ENCODE data around the gene CLPSL1. TPM values are rescaled to one million over a fixed set of nuclear protein-coding genes. Genes with fewer than 3 reads are reported as not detected.

Gene CLPSL1
- total and polyA plus RNA-seq, 2 of the 13 experiments (the other 11 are each of a cell fraction or from before 2014, with no cell fraction given) = not detected

GRCh38 chr6:35742842-35743241 lies 38.0 kb upstream of the CLPSL1 start (continued):
- TF ChIP-seq RERE (CRISPR knock-in tag; IDR thresholded peaks at IDR 0.05; ENCODE audit: low read depth) (no peak), MLXIP (CRISPR knock-in tag; IDR thresholded peaks at IDR 0.05; ENCODE audit: borderline replicate concordance) (no peak), TMF1 (CRISPR knock-in tag; IDR thresholded peaks at IDR 0.05; ENCODE audit: low read depth) (no peak), ZBTB7A (CRISPR knock-in tag; IDR thresholded peaks at IDR 0.05) (no peak), ZNF318 (CRISPR knock-in tag; IDR thresholded peaks at IDR 0.05) (no peak), ZNF547 (CRISPR knock-in tag; IDR thresholded peaks at IDR 0.05) (no peak), ZMYM2 (CRISPR knock-in tag; IDR thresholded peaks at IDR 0.05) (no peak), ZNF629 (CRISPR knock-in tag; conservative IDR thresholded peaks at IDR 0.05) (no peak), ZBTB10 (CRISPR knock-in tag; IDR thresholded peaks at IDR 0.05; ENCODE audit: borderline replicate concordance) (no peak)
